T-helper 17 cell (primary cell): ENCODE data around the gene MYH3. TPM values are rescaled to one million over a fixed set of nuclear protein-coding genes. Genes with fewer than 3 reads are reported as not detected.

Source experiments
- ATAC-seq: fragments of 150-1000 bp; cut with Tn5 transposase; 2 replicates; pipeline ENCODE4 v1.10.0; 2021; ENCODE audit warnings: mild to moderate bottlenecking, moderate library complexity
- DNase-seq, 3 donors: peaks; one replicate each; pipeline versions ENCODE4 v3.0.0 to v3.0.0-alpha.2; 2020 to 2021
- H3K9me3 ChIP-seq: one replicate; pipeline ENCODE4 v1.7.0; 2013; ENCODE audit warnings: low read length, mild to moderate bottlenecking; ENCODE audit not compliant: control insufficient read depth, poor library complexity, severe bottlenecking
- H3K27ac Mint-ChIP-seq: one replicate; pipeline ENCODE4 v1.8.0; 2022; ENCODE audit warnings: mild to moderate bottlenecking, moderate library complexity, mixed read lengths
- H3K27me3 Mint-ChIP-seq: one replicate; pipeline ENCODE4 v1.8.0; 2022; ENCODE audit warnings: mixed read lengths
- H3K36me3 Mint-ChIP-seq: one replicate; pipeline ENCODE4 v1.8.0; 2022; ENCODE audit warnings: low read depth, mixed read lengths
- H3K4me1 Mint-ChIP-seq: one replicate; pipeline ENCODE4 v1.8.0; 2022; ENCODE audit warnings: mild to moderate bottlenecking, mixed read lengths
- H3K4me3 Mint-ChIP-seq: one replicate; pipeline ENCODE4 v1.8.0; 2022; ENCODE audit warnings: mild to moderate bottlenecking, moderate library complexity, mixed read lengths
- total RNA-seq, 4 donors: library from RNA in 2 of 4; stranded (reverse) in 2 of 4; gene quantifications; one replicate each; pipeline ENCODE4 v1.2.3 and lab custom pipeline; 2022 to 2026

Gene MYH3
- total RNA-seq, 2 donors from 2014 or later = 2.8 to 3.2 TPM

DNA sequence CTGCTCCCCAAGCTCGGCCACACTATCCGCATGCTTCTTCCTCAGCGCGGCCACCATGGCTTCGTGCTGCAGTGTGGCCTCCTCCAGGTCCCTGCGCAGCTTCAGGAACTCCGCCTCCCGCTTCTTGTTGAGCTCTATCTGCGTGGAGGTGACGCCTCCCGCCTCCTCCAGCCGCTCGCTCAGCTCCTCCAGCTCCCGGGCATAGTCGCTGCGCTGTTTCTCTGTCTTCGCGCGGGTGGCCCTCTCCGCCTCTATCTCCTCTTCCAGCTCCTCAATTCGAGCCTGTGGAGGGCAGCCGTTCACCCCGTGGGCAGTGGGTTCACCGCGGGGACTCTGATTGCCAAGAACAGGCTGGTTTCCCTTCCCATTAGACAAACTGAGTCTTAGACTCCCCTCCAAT, 19.0 kb downstream of the MYH3 start:
- Mint-ChIP-seq H3K27me3 (no peaks in the 10 kb centered on the region), H3K27ac (no peak overlapping the region), H3K4me3 (no peak overlapping the region), H3K36me3 (peaks cover 9% of the 10 kb centered on the region), H3K4me1 (peaks cover 2% of the 10 kb centered on the region)
- ATAC-seq (no peak), DNase-seq (no peak)
- H3K9me3 ChIP-seq = no peaks in the 10 kb centered on the region

DNA sequence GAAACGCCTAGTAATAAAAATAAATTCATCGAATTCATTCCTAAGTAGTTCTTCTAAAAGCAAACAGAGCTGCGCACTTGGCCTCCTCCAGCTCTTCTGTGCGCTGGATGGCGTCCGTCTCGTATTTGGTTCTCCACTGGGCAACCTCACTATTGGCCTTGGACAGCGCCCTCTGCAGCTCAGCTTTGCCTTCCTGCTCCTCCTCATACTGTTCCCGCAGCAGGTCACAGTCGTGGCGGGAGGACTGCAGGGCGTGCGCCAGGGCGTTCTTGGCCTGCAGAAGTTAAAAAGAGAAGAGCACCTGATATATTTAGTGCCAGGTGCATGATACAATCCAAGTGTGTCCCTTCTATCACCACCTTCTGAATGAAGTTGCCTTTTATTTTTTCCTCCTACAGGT, 21.8 kb downstream of the MYH3 start:
- DNase-seq = no peak
- H3K27me3 Mint-ChIP-seq = no peaks in the 10 kb centered on the region
- H3K4me3 Mint-ChIP-seq = no peak overlapping the region
- no peak overlapping the region for H3K27ac Mint-ChIP-seq
- H3K9me3 ChIP-seq = no peaks in the 10 kb centered on the region
- no peak for ATAC-seq
- H3K4me1 Mint-ChIP-seq = peaks cover 4% of the 10 kb centered on the region
- peaks cover 9% of the 10 kb centered on the region for H3K36me3 Mint-ChIP-seq

DNA sequence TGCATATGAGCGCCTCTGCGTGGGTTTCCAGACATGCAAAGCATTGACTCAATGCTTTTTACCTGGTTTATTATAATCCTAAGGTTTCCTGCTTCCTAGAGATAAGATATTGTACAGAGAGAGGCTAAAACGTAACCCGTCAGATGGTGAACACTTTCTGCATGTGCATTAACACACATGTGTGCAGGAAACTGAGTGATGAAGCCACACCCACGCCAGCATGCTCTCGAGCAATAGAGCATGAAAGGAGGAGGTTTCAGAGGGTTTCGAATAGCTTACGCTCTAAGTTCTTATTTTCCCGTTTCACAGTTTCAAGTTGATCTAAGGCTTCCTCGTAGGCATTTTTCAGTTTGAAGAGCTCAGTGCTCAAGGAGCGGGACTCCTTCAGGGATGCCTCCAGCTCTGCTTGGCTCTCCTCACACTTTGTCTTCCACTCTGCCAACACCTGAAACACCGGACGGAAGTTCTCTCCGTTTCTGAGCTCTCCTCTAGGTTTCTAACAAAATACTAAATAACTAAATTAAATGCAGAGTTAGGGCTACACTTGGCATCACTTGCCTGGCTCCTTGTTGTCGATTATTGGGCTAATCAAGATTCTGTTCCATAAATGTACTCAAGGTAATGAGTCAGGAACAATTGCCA, 23.2 kb downstream of the MYH3 start:
- Mint-ChIP-seq H3K27me3 (no peaks in the 10 kb centered on the region), H3K36me3 (peaks cover 12% of the 10 kb centered on the region), H3K27ac (no peak overlapping the region), H3K4me3 (peak overlapping the region; percentile 21), H3K4me1 (peaks cover 4% of the 10 kb centered on the region)
- H3K9me3 ChIP-seq = no peaks in the 10 kb centered on the region
- ATAC-seq (no peak), DNase-seq (no peak)

GRCh38 chr17:10631701-10632100, 25.4 kb downstream of the MYH3 start:
- ATAC-seq (no peak), DNase-seq (no peak)
- no peak overlapping the region for H3K4me3 Mint-ChIP-seq
- no peak overlapping the region for H3K27ac Mint-ChIP-seq
- H3K4me1 Mint-ChIP-seq = peaks cover 4% of the 10 kb centered on the region
- H3K9me3 ChIP-seq = no peaks in the 10 kb centered on the region
- no peaks in the 10 kb centered on the region for H3K27me3 Mint-ChIP-seq
- peaks cover 5% of the 10 kb centered on the region for H3K36me3 Mint-ChIP-seq

DNA sequence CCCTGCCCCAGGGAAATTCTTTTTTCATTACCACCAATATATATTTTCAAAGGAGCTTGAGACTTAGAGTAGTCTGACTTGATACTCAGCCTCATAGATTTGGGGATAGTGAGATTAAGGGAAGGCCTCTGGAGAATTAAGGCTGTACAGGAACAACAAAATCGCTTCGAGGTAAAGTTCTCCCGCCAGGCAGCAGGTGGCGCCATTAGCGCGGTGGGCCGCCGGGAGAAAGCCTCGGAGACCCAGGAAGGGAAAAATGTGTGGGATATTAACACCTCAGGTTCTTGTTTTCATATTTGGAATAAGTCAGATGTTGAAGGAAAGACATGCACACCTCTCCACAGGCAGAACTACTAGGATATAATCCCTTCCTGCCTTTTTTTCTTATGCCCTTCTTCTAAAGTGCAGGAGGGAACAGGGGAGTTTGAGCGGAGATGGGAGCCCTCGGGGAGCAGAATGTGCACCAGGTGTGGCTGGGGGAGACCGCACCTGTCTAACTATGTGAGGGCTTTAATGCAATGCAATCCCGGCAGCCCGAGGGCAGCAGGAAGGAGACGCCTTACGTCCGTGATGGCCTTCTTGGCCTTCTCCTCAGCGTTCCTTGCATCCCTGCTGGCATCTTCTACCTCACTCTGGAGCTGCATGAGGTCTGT, 25.9 kb downstream of the MYH3 start:
- no peaks in the 10 kb centered on the region for H3K27me3 Mint-ChIP-seq
- H3K9me3 ChIP-seq = no peaks in the 10 kb centered on the region
- H3K27ac Mint-ChIP-seq = no peak overlapping the region
- ATAC-seq (no peak), DNase-seq (peak in 1 of 3 donors; percentile 10)
- H3K4me3 Mint-ChIP-seq = no peak overlapping the region
- peaks cover 4% of the 10 kb centered on the region for H3K4me1 Mint-ChIP-seq
- H3K36me3 Mint-ChIP-seq = peaks cover 5% of the 10 kb centered on the region

DNA sequence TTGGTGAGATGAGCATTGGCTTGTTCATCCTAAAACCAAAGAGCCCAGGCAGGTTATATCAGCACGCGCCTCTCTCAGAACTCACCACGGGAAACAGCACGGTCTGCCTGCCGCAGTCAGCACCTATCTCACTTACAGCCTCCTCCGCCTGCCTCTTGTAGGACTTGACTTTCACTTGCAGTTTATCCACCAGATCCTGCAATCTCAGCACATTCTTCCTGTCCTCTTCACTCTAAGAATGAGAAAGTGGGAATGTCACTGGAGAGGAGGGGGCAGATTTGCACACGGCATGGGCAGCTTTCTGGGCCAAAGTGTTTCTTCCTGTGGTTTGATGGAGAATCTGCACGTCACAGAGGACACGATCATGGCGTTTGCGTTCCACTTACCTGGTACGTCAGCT, 27.4 kb downstream of the MYH3 start:
- no peak for DNase-seq
- no peak overlapping the region for H3K27ac Mint-ChIP-seq
- no peak overlapping the region for H3K4me3 Mint-ChIP-seq
- H3K4me1 Mint-ChIP-seq = peaks cover 4% of the 10 kb centered on the region
- H3K9me3 ChIP-seq = no peaks in the 10 kb centered on the region
- peaks cover 3% of the 10 kb centered on the region for H3K27me3 Mint-ChIP-seq
- no peak for ATAC-seq
- H3K36me3 Mint-ChIP-seq = peaks cover 5% of the 10 kb centered on the region

GRCh38 chr17:10628756-10629155, 28.4 kb downstream of the MYH3 start:
- DNase-seq = no peak
- no peak for ATAC-seq
- no peak overlapping the region for H3K27ac Mint-ChIP-seq
- no peaks in the 10 kb centered on the region for H3K9me3 ChIP-seq
- peaks cover 11% of the 10 kb centered on the region for H3K27me3 Mint-ChIP-seq
- no peak overlapping the region for H3K4me3 Mint-ChIP-seq
- H3K36me3 Mint-ChIP-seq = peaks cover 5% of the 10 kb centered on the region
- peaks cover 2% of the 10 kb centered on the region for H3K4me1 Mint-ChIP-seq

GRCh38 chr17:10626390-10626789, 30.7 kb downstream of the MYH3 start:
- Mint-ChIP-seq H3K27ac (no peak overlapping the region), H3K27me3 (peaks cover 11% of the 10 kb centered on the region), H3K4me3 (no peak overlapping the region), H3K36me3 (peaks cover 5% of the 10 kb centered on the region), H3K4me1 (peaks cover 2% of the 10 kb centered on the region)
- no peaks in the 10 kb centered on the region for H3K9me3 ChIP-seq
- DNase-seq = no peak
- ATAC-seq = no peak

DNA sequence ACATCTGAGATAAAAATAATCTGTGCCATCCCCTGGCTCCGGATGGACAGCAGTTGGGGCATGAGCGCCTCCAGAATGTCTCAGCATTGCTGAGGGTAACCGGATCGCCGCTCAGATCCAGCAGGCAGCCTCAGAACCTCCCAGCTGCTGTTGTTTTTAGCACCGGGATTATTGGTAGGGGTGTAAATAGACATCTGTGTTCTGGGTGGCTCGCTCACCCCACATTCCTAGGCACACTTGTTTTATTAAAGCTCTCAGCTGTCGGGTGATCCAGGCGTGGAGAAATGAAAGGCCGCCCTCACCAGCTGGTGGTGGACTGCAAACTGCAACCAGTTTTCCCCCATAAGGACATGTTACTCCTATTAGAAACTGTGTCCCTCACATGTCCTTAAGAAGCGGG, 32.1 kb downstream of the MYH3 start:
- DNase-seq (no peak), ATAC-seq (no peak)
- no peaks in the 10 kb centered on the region for H3K9me3 ChIP-seq
- Mint-ChIP-seq H3K36me3 (peaks cover 2% of the 10 kb centered on the region), H3K27ac (no peak overlapping the region), H3K27me3 (peaks cover 14% of the 10 kb centered on the region), H3K4me1 (no peaks in the 10 kb centered on the region), H3K4me3 (no peak overlapping the region)

GRCh38 chr17:10623737-10624338, 33.3 kb downstream of the MYH3 start:
- Mint-ChIP-seq H3K27me3 (peaks cover 15% of the 10 kb centered on the region), H3K4me3 (no peak overlapping the region), H3K4me1 (no peaks in the 10 kb centered on the region), H3K27ac (no peak overlapping the region), H3K36me3 (no peaks in the 10 kb centered on the region)
- no peak for DNase-seq
- H3K9me3 ChIP-seq = no peaks in the 10 kb centered on the region
- no peak for ATAC-seq

DNA sequence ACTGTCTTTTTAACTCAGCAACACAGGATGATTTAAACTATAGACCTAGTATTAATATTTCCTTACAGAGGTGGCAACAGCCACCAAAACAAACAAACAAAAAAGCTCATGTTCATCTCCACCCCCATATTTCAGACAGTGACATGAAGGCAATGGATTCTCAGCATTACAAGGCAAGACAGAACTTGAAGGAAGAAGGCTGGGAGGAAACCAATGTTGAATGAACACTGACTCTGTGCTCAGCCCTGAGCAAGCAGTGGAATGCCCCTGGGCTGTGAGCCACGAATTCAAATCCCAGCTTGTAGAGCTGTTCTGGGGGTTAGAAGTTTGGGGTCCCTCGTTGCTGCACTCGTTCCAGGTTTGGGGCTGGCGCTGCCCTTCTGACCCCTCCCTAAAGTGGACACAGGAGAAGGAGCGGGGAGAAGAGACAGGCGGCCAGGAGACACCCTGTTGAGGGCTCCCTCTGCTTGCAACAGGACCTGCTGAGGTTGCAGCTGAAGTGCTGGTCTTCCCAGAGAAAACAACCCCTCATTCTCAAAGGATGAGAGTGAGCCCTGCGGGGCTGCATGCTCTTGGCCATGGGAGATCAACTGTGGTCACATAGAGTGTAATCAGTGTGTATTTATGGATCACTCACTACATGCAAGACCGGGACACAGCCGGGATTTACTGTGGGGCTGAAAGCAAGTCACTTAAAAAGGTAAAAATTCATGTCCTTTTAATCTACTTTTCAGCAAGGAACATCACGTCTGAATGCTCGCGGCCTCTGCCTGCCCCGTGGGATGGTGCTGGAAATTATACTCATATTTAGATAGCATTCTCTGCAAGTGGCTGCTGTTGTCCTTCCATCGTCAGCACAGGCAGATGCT, 34.3 kb downstream of the MYH3 start:
- no peak overlapping the region for H3K4me3 Mint-ChIP-seq
- no peak for DNase-seq
- H3K27ac Mint-ChIP-seq = no peak overlapping the region
- no peaks in the 10 kb centered on the region for H3K36me3 Mint-ChIP-seq
- ATAC-seq = no peak
- no peaks in the 10 kb centered on the region for H3K9me3 ChIP-seq
- peaks cover 15% of the 10 kb centered on the region for H3K27me3 Mint-ChIP-seq
- no peaks in the 10 kb centered on the region for H3K4me1 Mint-ChIP-seq

DNA sequence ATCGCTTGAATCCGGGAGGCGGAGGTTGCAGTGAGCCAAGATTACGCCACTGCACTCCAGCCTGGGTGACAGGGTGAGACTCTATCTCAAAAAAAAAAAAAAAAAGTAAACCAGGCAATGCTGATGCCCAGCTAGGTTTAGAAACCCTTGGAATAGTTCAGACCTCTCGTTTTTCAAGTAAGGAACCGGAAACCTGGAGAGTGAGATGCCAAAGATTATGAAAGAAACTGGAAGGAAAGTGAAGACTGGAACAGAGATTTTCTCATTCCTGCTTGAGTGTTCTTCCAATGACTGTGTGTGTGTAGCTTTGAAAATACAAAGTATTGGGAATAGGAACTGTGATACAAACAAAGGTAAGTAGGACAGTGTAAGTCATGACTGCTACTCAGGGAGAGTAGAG, 35.7 kb downstream of the MYH3 start:
- ATAC-seq = no peak
- peaks cover 15% of the 10 kb centered on the region for H3K27me3 Mint-ChIP-seq
- no peaks in the 10 kb centered on the region for H3K4me1 Mint-ChIP-seq
- no peak for DNase-seq
- H3K27ac Mint-ChIP-seq = peak overlapping the region; percentile 65
- H3K4me3 Mint-ChIP-seq = no peak overlapping the region
- H3K36me3 Mint-ChIP-seq = no peaks in the 10 kb centered on the region
- H3K9me3 ChIP-seq = no peaks in the 10 kb centered on the region

GRCh38 chr17:10620823-10621222, 36.3 kb downstream of the MYH3 start:
- no peak overlapping the region for H3K4me3 Mint-ChIP-seq
- no peaks in the 10 kb centered on the region for H3K9me3 ChIP-seq
- DNase-seq = no peak
- no peaks in the 10 kb centered on the region for H3K4me1 Mint-ChIP-seq
- peaks cover 15% of the 10 kb centered on the region for H3K27me3 Mint-ChIP-seq
- no peak for ATAC-seq
- H3K27ac Mint-ChIP-seq = peak overlapping the region; percentile 65
- H3K36me3 Mint-ChIP-seq = no peaks in the 10 kb centered on the region
